Activated CD4-positive, alpha-beta T cell treated with anti-CD3 and anti-CD28 coated beads, Interleukin-2, amount 50 U/mL, for 4 hours (primary cell): ENCODE measurements around the gene FAM50B.

ENCODE experiments used
- DNase-seq, 2 experiments: peaks; one replicate each; pipeline ENCODE4 v3.0.0-alpha.2; 2020

Gene FAM50B

GRCh38 chr6:3875486-3875885 lies 26.3 kb downstream of the FAM50B start:
- no peak for DNase-seq

GRCh38 chr6:3876101-3876500 lies 26.9 kb downstream of the FAM50B start:
- no peak for DNase-seq

- no peak for DNase-seq
Measured at GRCh38 chr6:3876866-3877265, 27.7 kb downstream of the FAM50B start.

GRCh38 chr6:3878048-3878666 lies 29.0 kb downstream of the FAM50B start:
- DNase-seq, result no peak

GRCh38 chr6:3879194-3879952 lies 30.2 kb downstream of the FAM50B start:
- DNase-seq, result no peak

GRCh38 chr6:3881711-3882421 lies 32.7 kb downstream of the FAM50B start:
- DNase-seq, result no peak

- DNase-seq, result no peak
Measured at GRCh38 chr6:3882431-3882830, 33.3 kb downstream of the FAM50B start.

- no peak for DNase-seq
Measured at GRCh38 chr6:3882866-3883265, 33.7 kb downstream of the FAM50B start.

GRCh38 chr6:3884007-3884745 lies 35.0 kb downstream of the FAM50B start:
- DNase-seq, result no peak

- no peak for DNase-seq
Measured at GRCh38 chr6:3885262-3886036, 36.3 kb downstream of the FAM50B start.

GRCh38 chr6:3887150-3887700 lies 38.1 kb downstream of the FAM50B start:
- DNase-seq, result no peak

- no peak for DNase-seq
Measured at GRCh38 chr6:3888153-3888957, 39.2 kb downstream of the FAM50B start.

GRCh38 chr6:3890047-3890446 lies 40.9 kb downstream of the FAM50B start:
- no peak for DNase-seq

GRCh38 chr6:3891883-3892282 lies 42.7 kb downstream of the FAM50B start:
- no peak for DNase-seq

GRCh38 chr6:3892603-3893002 lies 43.4 kb downstream of the FAM50B start:
- DNase-seq, result no peak

GRCh38 chr6:3893487-3893886 lies 44.3 kb downstream of the FAM50B start:
- no peak for DNase-seq

GRCh38 chr6:3893917-3894316 lies 44.7 kb downstream of the FAM50B start:
- no peak for DNase-seq

GRCh38 chr6:3894590-3895311 lies 45.6 kb downstream of the FAM50B start:
- no peak for DNase-seq

GRCh38 chr6:3895312-3895653 lies 46.1 kb downstream of the FAM50B start:
- no peak for DNase-seq

GRCh38 chr6:3895805-3896204 lies 46.6 kb downstream of the FAM50B start:
- no peak for DNase-seq
